ACHN (cell line): ENCODE results near the gene FAIM.
"Not testable (repeated sequence)": the region's sequence is repeated elsewhere in the genome, so short reads cannot be mapped to it uniquely, and the experiment has no call there.

Experiments used
- DNase-seq: peaks from one replicate; pipeline ENCODE4 v3.0.0-alpha.2; 2015
- in situ Hi-C: cut with HindIII; loops from 2 replicates; pipeline ENCODE4 v1.10.0; 2017; ENCODE audit warnings: low sequenced_read_pairs, low pct_ligation_motif_present, low pct_unique_long_range_greater_than_20kb

The FAIM gene, protein sequence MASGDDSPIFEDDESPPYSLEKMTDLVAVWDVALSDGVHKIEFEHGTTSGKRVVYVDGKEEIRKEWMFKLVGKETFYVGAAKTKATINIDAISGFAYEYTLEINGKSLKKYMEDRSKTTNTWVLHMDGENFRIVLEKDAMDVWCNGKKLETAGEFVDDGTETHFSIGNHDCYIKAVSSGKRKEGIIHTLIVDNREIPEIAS

DNA sequence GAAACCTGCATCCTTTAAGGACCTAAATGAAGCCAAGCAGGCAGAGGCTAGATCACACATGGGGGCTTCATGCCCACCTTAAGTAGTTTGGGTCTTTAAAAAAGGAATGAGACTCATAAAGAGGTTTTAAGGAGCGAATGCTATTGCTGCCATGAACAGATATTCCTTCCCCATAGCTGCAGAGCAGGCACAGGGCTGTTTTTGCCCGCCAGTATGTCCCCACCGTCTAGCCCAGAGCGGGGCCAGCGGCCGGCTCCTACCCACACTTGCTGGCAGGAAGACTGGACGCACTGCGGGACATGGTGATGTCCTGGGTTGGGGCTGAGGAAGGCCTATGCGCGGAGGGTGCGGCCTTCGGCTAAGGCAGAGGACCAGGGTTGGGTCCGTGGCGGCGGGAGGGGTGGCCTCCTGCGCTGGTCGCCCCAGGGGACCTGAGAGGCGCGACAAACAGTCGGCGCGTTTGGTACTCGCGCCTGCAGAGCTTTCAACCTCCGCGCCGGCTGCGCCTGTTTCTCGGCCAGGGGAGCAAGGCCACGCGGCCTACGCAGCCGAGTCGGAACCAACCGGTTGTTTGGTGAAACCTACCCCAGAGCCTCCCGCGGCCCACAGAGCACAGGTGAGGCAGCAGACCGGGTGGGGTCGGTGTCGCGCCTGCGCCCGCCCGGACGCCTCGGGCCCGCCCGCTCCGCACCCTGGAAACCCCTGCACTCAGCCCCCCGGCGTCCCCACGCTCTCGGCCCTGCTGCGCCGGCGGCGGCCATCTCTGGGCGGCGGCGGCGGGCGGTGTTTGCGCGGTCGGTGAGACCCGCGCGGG, at the start of gene FAIM:
Gene FAIM (plus strand): TSS at position 450 of the 814 bp plus-strand sequence. CDS start 10,956 bp downstream, outside the sequence.
- in situ Hi-C loops, result no loop called here
- DNase-seq, result peak; percentile 49

DNA sequence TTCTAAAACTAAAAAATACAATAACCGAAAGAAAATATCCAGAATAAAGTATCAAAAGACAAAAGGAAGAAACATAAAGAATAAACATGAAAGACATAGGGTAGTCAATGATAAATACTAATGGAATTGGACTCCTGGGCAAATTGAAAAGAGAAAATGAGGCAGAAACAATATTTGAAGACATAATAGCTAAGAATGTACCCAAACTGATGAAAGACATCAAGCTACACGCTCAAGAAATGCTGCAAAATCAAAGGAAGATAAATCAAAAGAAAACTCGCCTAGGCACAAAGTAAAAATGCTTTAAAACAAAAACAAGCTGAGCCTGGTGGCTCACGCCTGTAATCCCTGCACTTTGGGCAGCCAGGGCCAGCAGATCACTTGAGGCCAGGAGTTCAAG, 49.4 kb upstream of the FAIM start:
- in situ Hi-C loops, result no loop called here
- no peak for DNase-seq

DNA sequence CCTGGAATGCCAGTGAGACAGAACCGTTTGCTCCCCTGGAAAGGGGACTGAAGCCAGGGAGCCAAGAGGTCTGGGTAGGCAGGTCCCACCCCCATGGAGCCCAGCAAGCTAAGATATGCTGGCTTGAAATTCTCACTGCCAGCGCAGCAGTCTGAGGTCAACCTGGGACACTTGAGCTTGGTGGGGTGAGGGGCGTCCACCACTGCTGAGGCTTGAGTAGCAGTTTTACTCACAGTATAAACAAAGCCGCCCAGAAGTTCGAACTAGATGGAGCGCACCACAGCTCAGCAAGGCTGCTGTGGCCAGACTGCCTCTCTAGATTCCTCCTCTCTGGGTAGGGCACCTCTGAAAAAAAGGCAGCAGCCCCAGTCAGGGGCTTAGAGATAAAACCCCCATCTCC, 48.1 kb upstream of the FAIM start:
- in situ Hi-C loops, result no loop called here
- DNase-seq, result no peak

DNA sequence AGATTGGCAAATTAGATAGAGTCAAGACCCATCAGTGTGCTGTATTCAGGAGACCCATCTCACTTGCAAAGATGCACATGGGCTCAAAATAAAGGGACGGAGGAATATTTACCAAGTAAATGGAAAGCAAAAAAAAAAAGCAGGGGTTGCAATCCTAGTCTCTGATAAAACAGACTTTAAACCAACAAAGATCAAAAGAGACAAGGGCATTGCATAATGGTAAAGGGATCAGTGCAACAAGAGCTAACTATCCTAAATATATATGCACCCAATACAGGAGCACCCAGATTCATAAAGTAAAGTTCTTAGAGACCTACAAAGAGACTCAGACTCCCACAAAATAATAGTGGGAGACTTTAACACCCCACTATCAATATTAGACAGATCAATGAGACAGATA, 45.7 kb upstream of the FAIM start:
- DNase-seq, in situ Hi-C loops: not testable (repeated sequence)

DNA sequence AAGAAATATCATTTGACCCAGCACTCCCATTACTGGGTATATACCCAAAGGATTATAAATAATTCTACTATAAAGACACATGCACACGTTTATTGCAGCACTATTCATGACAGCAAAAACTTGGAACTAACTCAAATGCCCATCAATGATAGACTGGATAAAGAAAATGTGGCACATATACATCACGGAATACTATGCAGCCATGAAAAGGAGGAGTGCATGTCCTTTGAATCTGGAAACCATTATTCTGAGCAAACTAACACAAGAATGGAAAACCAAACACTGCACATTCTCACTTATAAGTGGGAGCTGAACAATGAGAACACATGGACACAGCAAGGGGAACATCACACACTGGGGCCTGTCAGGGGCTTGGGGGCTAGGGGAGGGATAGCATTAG, 42.3 kb upstream of the FAIM start:
- in situ Hi-C loops, DNase-seq: not testable (repeated sequence)

DNA sequence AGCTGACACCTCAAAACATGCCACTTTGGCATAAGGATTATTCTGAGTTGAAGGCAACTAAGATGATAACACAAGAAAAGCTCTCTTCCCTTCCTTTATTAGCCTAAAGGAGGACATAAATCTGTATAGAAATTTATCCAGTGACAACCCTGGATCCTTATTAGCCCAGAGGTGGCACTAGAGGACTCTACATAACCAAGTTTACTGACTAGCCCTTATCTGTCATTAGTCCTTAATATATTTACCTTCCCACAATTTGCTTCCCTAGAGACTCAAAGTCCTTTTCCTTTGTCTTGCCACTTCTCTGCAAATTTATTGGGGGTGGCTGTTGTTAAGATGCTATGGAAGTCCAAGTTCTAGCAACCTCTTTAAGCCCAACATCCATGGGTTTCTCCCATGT, 41.2 kb upstream of the FAIM start:
- DNase-seq, result peak; percentile 4

GRCh38 chr3:138569090-138569489, 39.5 kb upstream of the FAIM start:
- in situ Hi-C loops, result no loop called here
- DNase-seq, result no peak

More for the DNA sequence above, 41.2 kb upstream of the FAIM start:
- in situ Hi-C loops, result no loop called here

GRCh38 chr3:138569624-138570023, 38.9 kb upstream of the FAIM start:
- DNase-seq, in situ Hi-C loops: not testable (repeated sequence)

GRCh38 chr3:138573138-138573537, 35.4 kb upstream of the FAIM start:
- in situ Hi-C loops, result no loop called here
- no peak for DNase-seq

GRCh38 chr3:138578141-138578540, 30.4 kb upstream of the FAIM start:
- in situ Hi-C loops, result no loop called here
- DNase-seq, result no peak

DNA sequence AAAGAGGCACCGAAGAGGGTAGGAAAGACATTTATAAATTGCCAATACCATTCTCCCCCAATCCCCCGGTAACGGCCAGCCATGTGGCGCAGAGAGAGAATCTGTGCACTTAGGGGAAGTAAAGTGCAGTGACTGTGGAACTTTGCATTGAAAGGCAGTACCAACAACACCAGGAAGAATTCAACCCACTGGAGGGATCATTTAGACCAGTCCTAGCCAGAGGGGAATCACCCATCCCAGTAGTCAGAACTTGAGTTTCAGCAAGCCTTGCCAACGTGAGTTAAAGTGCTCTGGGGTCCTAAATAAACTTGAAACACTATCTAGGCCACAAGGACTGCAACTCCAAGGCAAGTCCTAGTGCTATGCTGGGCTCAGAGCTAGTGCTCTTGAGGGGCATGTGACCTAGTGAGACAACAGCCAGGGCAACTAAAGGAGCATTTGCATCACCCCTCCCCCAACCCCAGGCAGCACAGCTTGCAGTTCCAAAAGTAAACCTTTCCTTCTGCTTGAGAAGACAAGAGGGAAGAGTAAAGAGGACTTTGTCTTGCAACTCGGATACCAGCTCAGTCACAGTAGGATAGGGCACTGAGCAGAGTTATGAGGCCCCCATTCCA, 29.5 kb upstream of the FAIM start:
- no peak for DNase-seq
- in situ Hi-C loops, result no loop called here

- in situ Hi-C loops, result no loop called here
- DNase-seq, result no peak
Measured at GRCh38 chr3:138587374-138587773, 21.2 kb upstream of the FAIM start.

GRCh38 chr3:138588445-138588844, 20.1 kb upstream of the FAIM start:
- no peak for DNase-seq
- in situ Hi-C loops, result no loop called here

DNA sequence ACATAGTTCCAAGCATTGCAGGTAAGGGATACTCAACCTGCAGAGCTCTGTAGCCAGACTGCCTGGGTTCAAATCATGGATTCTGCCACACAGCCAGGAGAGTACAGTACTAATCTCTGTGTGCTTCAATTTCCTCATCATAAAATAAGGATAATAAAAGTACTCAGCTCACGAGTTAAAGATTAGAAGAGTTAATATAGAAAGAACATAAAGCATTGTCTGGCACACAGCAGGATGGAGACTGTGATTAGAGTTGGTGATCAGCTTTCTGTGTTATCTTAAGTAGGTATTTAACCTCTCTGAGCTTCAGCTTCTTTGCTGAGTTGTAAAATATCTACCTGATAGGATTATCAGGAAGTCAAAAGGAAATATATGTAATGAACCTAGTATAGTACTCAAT, 17.2 kb upstream of the FAIM start:
- DNase-seq, result no peak
- in situ Hi-C loops, result no loop called here

GRCh38 chr3:138593488-138594149, 15.0 kb upstream of the FAIM start:
- no peak for DNase-seq
- in situ Hi-C loops, result no loop called here

GRCh38 chr3:138594150-138594934, 14.2 kb upstream of the FAIM start, which contains the start of gene CEP70:
CEP70 (minus strand) TSS chr3:138594260; CDS start chr3:138572927, 21,333 bp downstream.
- DNase-seq, result peak; percentile 93
- in situ Hi-C loops, result no loop called here

DNA sequence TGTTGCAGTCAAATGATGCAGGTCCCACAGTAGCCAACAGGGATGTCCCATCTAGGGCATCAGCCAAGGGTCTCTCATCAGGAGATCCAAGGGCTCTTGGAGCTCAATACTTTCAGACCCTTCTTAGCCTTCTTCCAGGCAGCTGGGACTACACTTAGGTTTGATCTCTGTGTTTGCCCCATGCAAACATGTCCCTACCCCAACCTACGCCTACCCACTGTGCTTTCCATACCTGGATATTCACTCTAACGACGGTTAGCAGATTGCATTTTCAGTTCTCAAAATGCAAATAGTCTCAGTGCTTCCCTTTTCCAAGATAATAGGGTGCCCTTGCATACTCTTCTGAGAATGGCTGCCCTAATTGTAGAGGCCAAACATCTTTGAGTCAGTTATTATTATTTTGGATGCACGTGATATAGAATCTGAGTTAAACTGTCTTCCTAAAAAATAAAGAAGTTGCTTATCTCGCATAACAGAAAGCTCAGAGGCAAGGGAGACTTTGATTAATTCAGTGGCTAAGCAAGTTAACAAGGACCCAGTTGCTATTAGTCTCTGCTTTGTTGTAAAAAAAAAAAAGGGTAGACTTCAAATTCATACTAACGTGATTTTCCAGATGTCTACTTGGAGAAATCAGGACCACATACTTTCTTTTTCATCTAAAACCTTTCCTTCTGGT, 13.5 kb upstream of the FAIM start:
- in situ Hi-C loops, result no loop called here
- DNase-seq, result no peak
